Ovary (tissue), 3 donors: ENCODE data around the gene SPINK13.

Experiments
- CTCF ChIP-seq, 3 donors: fragments of 450-650 bp in 2 of 3; fragments of 200-600 bp in 1 of 3; IDR thresholded peaks; one replicate each; pipeline versions ENCODE4 v1.5.1 to v1.8.0; 2016 to 2022; ENCODE audit warnings: antibody characterized with exemption in 3 of 3, mild to moderate bottlenecking in 1 of 3
- EP300 ChIP-seq: sonication (generic); formaldehyde crosslinking; IDR thresholded peaks from one replicate; pipeline ENCODE4 v1.6.1; 2017; ENCODE audit warnings: antibody characterized with exemption
- POLR2A ChIP-seq: fragments of 450-650 bp; IDR thresholded peaks from one replicate; pipeline ENCODE4 v1.6.1; 2017; ENCODE audit warnings: antibody characterized with exemption, mild to moderate bottlenecking, moderate library complexity
- donor health status: DM: no; HTN: no; CAD: no.

GRCh38 chr5:148259288-148259687, 9.3 kb upstream of the SPINK13 start:
- TF ChIP-seq EP300 (no peak), CTCF (IDR thresholded peaks at IDR 0.05) (no peak), POLR2A (no peak)
